HG03108 (cell line): ENCODE results near the gene FOSB.
A peak's percentile ranks its signal among the peaks of the same experiment; 100 is the strongest.

ENCODE experiments used
- ATAC-seq: cut with Tn5 transposase; IDR thresholded peaks from one replicate; pipeline ENCODE4 v1.9.1; 2021; ENCODE audit warnings: moderate library complexity; ENCODE audit not compliant: unreplicated experiment

FOSB gene

GRCh38 chr19:45442408-45442777 is 25.4 kb upstream of the FOSB start:
- no peak for ATAC-seq

GRCh38 chr19:45442778-45443461 is 24.9 kb upstream of the FOSB start:
- no peak for ATAC-seq

- no peak for ATAC-seq
Measured at GRCh38 chr19:45443462-45444317, 24.1 kb upstream of the FOSB start.

GRCh38 chr19:45444318-45445041 is 23.3 kb upstream of the FOSB start:
- ATAC-seq = peak; percentile 46

- ATAC-seq = no peak
Measured at GRCh38 chr19:45445139-45445538, 22.7 kb upstream of the FOSB start.

GRCh38 chr19:45446295-45446694 is 21.5 kb upstream of the FOSB start:
- no peak for ATAC-seq

GRCh38 chr19:45446944-45447343 is 20.9 kb upstream of the FOSB start:
- no peak for ATAC-seq

GRCh38 chr19:45448425-45448756 is 19.4 kb upstream of the FOSB start:
- no peak for ATAC-seq

GRCh38 chr19:45448887-45449299 is 18.9 kb upstream of the FOSB start:
- no peak for ATAC-seq

- ATAC-seq = no peak
Measured at GRCh38 chr19:45450012-45450333, 17.8 kb upstream of the FOSB start.

GRCh38 chr19:45451131-45451849 is 16.5 kb upstream of the FOSB start:
- ATAC-seq = no peak

GRCh38 chr19:45451850-45452387 is 15.9 kb upstream of the FOSB start:
- ATAC-seq = no peak

- peak; percentile 57 for ATAC-seq
Measured at GRCh38 chr19:45455707-45456499, 11.9 kb upstream of the FOSB start.

- ATAC-seq = no peak
Measured at GRCh38 chr19:45456500-45456815, 11.3 kb upstream of the FOSB start.

- ATAC-seq = no peak
Measured at GRCh38 chr19:45457776-45458175, 10.0 kb upstream of the FOSB start.

GRCh38 chr19:45460807-45461347 is 6.9 kb upstream of the FOSB start:
- no peak for ATAC-seq

GRCh38 chr19:45462174-45462573 is 5.6 kb upstream of the FOSB start:
- no peak for ATAC-seq

GRCh38 chr19:45463241-45463640 is 4.6 kb upstream of the FOSB start:
- ATAC-seq = no peak

GRCh38 chr19:45464274-45464673 is 3.5 kb upstream of the FOSB start:
- ATAC-seq = no peak

- ATAC-seq = no peak
Measured at GRCh38 chr19:45464852-45465441, 2.8 kb upstream of the FOSB start.
